ENCODE results near the gene CFAP410. TPM values are rescaled to one million over a fixed set of nuclear protein-coding genes. Genes with fewer than 3 reads are reported as not detected.

Gene CFAP410
- total and polyA plus RNA-seq, 2 of the 4 experiments (the other 2 are of a cell fraction) = 3.8 to 10.3 TPM

DNA sequence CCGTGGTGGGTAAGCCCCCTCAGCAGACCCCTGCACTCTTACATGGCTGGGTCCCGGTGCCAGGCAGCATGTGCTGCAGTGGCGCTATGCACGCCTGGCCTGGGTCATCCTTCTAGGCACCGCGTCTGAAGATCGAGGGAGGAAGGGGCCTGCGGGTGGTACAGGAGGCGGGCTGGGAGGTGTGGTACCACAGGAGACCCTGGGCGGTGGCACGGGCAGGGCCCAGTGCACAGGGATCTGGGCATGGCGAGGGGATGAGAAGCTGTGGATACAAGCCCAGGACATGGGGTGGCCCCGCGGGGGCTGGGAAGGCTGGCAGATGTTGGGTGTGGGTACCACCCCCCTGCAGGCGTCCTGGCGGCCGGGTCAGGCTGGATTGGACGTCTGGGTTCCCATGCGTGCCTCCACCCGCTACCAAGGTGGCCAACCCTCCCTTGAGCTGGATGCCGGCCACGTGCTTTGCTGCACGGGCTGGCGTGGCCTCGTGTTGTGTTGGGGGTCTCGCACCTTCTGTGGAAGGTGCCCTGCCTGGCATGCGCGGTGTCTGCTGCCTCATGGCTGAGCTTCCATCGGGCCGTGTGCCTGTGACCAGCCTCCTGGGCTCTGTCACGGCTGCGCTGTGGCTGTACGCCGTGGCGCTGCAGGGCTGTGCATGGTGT is 19.7 kb downstream of the CFAP410 start:
- no peak overlapping the region for H2BK15ac ChIP-seq (ENCODE audit: low read depth, low read length)
- BruUV-seq (replicated peaks) = no TSS peak
- no peak overlapping the region for H3K4ac ChIP-seq (ENCODE audit: low read depth, low read length)
- no peak overlapping the region for H2BK20ac ChIP-seq (ENCODE audit: low read depth, low read length)
- no peak overlapping the region for H2AK9ac ChIP-seq (replicated peaks; ENCODE audit: low read depth, low read length, poor library complexity)
- ChIA-PET CTCF (no interaction called here), POLR2A (ENCODE audit: unreplicated experiment) (no interaction called here)
- H2AK5ac ChIP-seq (ENCODE audit: low read depth, low read length) = no peak overlapping the region
- H2BK120ac ChIP-seq (ENCODE audit: low read depth, low read length) = no peak overlapping the region
- H3K27ac ChIP-seq (ENCODE audit: insufficient read depth, low read length) = no peak overlapping the region
- H4K91ac ChIP-seq (ENCODE audit: insufficient read depth, low read depth, low read length) = no peak overlapping the region
- H3K23ac ChIP-seq (ENCODE audit: low read depth, low read length) = no peak overlapping the region
- H3K27me3 ChIP-seq (ENCODE audit: control insufficient read depth, insufficient read depth, low read length) = no peaks in the 10 kb centered on the region
- no peak overlapping the region for H3K14ac ChIP-seq (replicated peaks; ENCODE audit: low read depth, low read length)
- H4K8ac ChIP-seq (ENCODE audit: low read depth in 2 of 2, low read length in 2 of 2) = no peak overlapping the region
- no peaks in the 10 kb centered on the region for H3K4me1 ChIP-seq (ENCODE audit: control insufficient read depth, insufficient read depth, low read length)
- H4K5ac ChIP-seq (ENCODE audit: low read depth, low read length) = no peak overlapping the region
- dilution Hi-C loops (cut with HindIII; ENCODE audit: low sequenced_read_pairs, unreplicated experiment) = no loop called here
- in situ Hi-C loops (cut with MboI; ENCODE audit: low sequenced_read_pairs) = no loop called here
- H3K18ac ChIP-seq (ENCODE audit: low read depth, low read length) = no peak overlapping the region
- H3K36me3 ChIP-seq (ENCODE audit: control insufficient read depth, insufficient read depth, low read length) = peaks cover 77% of the 10 kb centered on the region
- peaks cover 5% of the 10 kb centered on the region; the same call in 1 of the 2 replicates for H3K9me1 ChIP-seq (ENCODE audit: insufficient read depth, low read length)
- WGBS, 2 experiments (ENCODE audit: extremely low coverage in 2 of 2, insufficient read length in 1 of 2) = 97% methylated on average over 21 of the region's 35 CpGs; no CpG with 5 or more reads in 1 of the 2 experiments
- intact Hi-C loops (cut with micrococcal nuclease) = no loop called here
- TF ChIP-seq USF2 (IDR thresholded peaks at IDR 0.05; ENCODE audit: low read depth, low read length) = no peak
- no peaks in the 10 kb centered on the region for H3K79me1 ChIP-seq (ENCODE audit: low read depth in 1 of 2, low read length in 2 of 2)
- H3K4me3 ChIP-seq (ENCODE audit: insufficient read depth, low read depth, low read length) = no peak overlapping the region
- H3K9ac ChIP-seq (ENCODE audit: low read depth, low read length) = no peak overlapping the region
- ATAC-seq (ENCODE audit: low read depth) = no peak
- peaks cover 6% of the 10 kb centered on the region for H4K20me1 ChIP-seq (ENCODE audit: insufficient read depth, low read length)
- no peaks in the 10 kb centered on the region for H3K9me3 ChIP-seq (ENCODE audit: control insufficient read depth, insufficient read depth, low read length)
- H2BK5ac ChIP-seq (ENCODE audit: low read depth, low read length, poor library complexity, severe bottlenecking) = no peak overlapping the region
- no peak overlapping the region for H3K56ac ChIP-seq (ENCODE audit: extremely low read depth, insufficient read depth, low read length)
- no peak overlapping the region for H2AFZ ChIP-seq (replicated peaks; ENCODE audit: low read length, poor library complexity)
- no peak for DNase-seq
- no peak overlapping the region for H3K4me2 ChIP-seq (ENCODE audit: low read depth, low read length)
